Panc1 (cell line): ENCODE data around the gene SPATA1.

ENCODE experiments used
- CTCF ChIP-seq: fragments of 450-650 bp; IDR thresholded peaks from 2 replicates; pipeline ENCODE4 v1.5.1; 2017; ENCODE audit warnings: mild to moderate bottlenecking
- POLR2AphosphoS5 ChIP-seq: IDR thresholded peaks from 2 replicates; pipeline ENCODE4 v1.6.1; 2012; ENCODE audit warnings: mild to moderate bottlenecking, low read depth, low read length, moderate library complexity
- SIN3A ChIP-seq: IDR thresholded peaks from 2 replicates; pipeline ENCODE4 v1.6.1; 2012; ENCODE audit warnings: low read depth, mild to moderate bottlenecking, low read length, moderate library complexity, borderline replicate concordance; ENCODE audit not compliant: insufficient read depth
- TCF7L2 ChIP-seq: IDR thresholded peaks from 2 replicates; pipeline ENCODE4 v1.6.1; 2011; ENCODE audit warnings: mild to moderate bottlenecking, low read depth, low read length, inconsistent platforms
- TF ChIP-seq, protein P1 (sequence below), 2 experiments: IDR thresholded peaks; 2 replicates each; pipeline ENCODE4 v1.6.1; 2011 to 2012; ENCODE audit warnings: low read depth in 2 of 2, control low read depth in 1 of 2, low read length in 1 of 2, mild to moderate bottlenecking in 1 of 2, moderate library complexity in 1 of 2; ENCODE audit not compliant: insufficient read depth in 1 of 2

DNA sequence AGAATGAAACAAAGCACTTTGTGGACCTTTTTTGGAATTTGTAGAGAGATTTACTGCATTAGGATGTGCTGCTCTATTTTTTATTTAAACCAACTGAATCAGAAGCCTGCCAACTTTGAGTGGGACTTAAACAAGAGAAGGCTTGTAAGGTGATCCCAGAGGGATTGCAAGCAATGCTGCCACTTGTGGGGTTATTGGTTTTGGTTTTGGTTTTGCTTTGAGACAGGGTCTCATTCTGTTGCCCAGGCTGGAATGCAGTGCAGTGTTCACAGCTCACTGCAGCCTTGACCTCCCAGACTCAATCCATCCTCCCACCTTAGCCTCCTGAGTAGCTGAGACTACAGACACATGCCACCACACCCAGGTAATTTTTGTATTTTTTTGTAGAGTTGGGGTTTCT lies 32.4 kb downstream of the SPATA1 start:
- TF ChIP-seq, protein P1, sequence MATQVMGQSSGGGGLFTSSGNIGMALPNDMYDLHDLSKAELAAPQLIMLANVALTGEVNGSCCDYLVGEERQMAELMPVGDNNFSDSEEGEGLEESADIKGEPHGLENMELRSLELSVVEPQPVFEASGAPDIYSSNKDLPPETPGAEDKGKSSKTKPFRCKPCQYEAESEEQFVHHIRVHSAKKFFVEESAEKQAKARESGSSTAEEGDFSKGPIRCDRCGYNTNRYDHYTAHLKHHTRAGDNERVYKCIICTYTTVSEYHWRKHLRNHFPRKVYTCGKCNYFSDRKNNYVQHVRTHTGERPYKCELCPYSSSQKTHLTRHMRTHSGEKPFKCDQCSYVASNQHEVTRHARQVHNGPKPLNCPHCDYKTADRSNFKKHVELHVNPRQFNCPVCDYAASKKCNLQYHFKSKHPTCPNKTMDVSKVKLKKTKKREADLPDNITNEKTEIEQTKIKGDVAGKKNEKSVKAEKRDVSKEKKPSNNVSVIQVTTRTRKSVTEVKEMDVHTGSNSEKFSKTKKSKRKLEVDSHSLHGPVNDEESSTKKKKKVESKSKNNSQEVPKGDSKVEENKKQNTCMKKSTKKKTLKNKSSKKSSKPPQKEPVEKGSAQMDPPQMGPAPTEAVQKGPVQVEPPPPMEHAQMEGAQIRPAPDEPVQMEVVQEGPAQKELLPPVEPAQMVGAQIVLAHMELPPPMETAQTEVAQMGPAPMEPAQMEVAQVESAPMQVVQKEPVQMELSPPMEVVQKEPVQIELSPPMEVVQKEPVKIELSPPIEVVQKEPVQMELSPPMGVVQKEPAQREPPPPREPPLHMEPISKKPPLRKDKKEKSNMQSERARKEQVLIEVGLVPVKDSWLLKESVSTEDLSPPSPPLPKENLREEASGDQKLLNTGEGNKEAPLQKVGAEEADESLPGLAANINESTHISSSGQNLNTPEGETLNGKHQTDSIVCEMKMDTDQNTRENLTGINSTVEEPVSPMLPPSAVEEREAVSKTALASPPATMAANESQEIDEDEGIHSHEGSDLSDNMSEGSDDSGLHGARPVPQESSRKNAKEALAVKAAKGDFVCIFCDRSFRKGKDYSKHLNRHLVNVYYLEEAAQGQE (IDR thresholded peaks at IDR 0.05; ENCODE audit: insufficient read depth in 1 of 2, low read depth in 2 of 2, low read length in 1 of 2): no peak
- no peak for TF ChIP-seq POLR2AphosphoS5
- TF ChIP-seq CTCF: no peak
- no peak for TF ChIP-seq TCF7L2
- no peak for TF ChIP-seq SIN3A
